ENCODE data around the gene GAD2.
"Not testable (repeated sequence)": the region's sequence is repeated elsewhere in the genome, so short reads cannot be mapped to it uniquely, and the experiment has no call there.

GAD2 gene

GRCh38 chr10:26318672-26319071, 102.1 kb downstream of the GAD2 start:
- DNase-seq (ENCODE audit: low spot score) = no peak

DNA sequence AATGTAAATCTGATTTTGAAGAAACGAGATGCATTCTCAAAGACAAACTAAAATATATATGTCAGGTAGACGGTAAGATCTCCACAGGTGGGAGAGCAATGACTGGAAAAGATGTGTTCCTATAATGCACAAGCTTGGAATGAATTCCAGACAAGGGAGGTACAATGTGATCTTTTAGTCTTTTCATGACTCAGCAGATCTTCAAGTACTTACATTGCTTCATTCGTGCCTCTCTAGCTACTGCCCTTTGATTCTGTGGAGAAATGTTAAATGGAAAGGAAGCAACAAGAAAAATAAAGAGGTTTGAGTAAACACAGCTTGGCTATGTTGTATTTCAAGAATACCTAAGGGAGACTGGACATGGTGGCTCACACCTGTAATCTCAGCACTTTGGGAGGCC, 106.6 kb downstream of the GAD2 start:
- DNase-seq (ENCODE audit: low spot score) = no peak

DNA sequence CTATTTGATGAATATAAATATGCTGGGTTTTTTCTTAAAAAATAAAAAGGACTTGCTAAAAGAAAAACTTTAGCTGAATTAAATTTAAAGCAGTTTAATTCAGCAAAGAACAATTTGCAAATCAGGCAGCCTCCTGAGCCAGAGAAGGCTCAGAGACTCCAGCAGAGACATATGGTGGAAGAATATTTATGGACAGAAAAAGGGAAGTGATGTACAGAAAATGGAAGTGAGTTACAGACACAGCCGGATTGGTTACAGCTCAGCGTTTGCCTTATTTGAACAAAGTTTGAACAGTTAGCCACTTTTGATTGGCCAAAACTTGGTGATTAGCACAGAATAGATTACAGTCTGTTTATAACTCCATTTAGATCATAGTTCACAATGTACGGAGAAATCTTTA, 110.3 kb downstream of the GAD2 start:
- DNase-seq (ENCODE audit: low spot score) = no peak

GRCh38 chr10:26327811-26328210, 111.2 kb downstream of the GAD2 start:
- DNase-seq (ENCODE audit: low spot score) = no peak

DNA sequence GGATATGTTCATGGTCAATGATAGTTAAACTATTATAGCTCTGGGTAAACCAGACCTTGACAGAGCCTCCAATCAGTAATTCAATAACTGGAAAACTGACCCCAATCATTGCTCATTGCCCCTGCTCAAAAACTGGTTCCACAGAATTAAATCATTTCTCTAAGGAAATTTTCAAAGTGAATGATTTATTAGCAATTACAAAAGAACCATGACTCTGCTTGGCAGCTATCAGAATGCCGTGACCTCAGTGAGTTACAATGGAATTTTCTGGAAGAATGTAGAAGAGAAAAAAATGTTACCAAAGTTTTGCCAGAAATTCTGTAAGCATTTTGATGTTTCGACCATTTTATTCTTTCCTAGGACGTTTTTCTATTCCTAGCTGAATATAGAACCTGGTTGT, 114.8 kb downstream of the GAD2 start:
- no peak for DNase-seq (ENCODE audit: low spot score)

GRCh38 chr10:26334232-26334931, 117.8 kb downstream of the GAD2 start:
- no peak for DNase-seq (ENCODE audit: low spot score)

GRCh38 chr10:26334932-26335573, 118.5 kb downstream of the GAD2 start:
- DNase-seq (ENCODE audit: low spot score) = peak; percentile 26

DNA sequence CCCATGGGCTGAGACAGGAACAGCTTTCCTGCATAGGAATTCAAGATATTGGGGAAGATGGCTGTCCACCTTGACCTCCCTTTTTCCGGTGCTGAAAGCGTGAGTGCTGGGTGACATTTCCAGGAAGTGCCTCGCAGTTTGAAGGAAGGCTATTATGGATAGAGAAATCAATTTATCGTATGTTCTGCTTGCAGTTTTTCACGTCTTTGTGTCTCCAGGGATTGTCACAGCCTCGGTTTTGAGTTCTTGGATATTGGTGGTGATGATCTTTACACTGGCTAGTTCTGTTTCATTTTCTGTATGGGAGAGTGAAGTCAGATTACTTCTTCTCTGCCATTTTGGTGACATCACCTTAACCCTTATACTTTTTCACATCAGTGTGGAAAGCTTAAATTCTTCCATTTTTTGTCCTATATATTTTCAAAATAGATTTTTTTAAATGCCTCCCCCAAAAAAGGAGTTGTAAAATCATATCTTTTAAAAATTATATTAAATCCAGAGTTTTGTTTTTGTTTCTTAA, 119.1 kb downstream of the GAD2 start:
- no peak for DNase-seq (ENCODE audit: low spot score)

DNA sequence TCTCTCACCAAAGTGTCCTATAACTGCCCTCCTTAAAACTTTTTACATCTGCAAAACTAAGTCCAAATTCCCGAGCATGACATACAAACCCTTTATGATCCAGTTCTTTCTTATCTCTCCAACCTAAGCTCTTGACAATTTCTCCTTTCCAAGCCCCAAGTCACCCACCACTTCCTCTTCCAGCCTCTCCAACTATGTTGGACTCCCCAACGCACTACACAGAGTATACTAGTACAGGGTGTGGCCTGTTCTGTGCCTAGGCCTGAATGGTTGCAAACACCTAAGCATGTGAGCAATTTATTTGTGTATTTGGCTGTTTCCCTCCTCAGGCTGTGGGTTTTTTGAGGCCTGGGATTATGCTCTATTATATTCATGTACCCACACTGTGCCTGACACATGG, 120.4 kb downstream of the GAD2 start:
- no peak for DNase-seq (ENCODE audit: low spot score)

DNA sequence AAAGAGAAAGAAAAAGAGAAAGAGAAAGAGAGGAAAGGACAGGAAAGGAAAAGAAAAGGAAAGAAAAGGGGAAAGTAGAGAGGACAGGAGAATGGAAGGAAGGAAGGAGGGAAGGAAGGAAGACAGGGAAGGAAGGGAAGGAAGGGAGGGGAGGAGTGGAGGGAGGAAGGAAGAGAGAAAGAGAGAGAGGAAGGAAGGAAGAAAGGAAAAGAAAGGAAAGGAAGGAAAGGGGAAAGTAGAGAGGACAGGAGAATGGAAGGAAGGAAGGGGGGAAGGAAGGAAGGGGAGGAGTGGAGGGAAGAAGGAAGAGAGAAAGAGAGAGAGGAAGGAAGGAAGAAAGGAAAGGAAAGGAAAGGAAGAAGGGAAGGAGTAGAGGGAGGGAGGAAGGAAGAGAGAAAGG, 125.1 kb downstream of the GAD2 start:
- DNase-seq (ENCODE audit: low spot score) = no peak

- not testable (repeated sequence) for DNase-seq (ENCODE audit: low spot score)
These were observed 132.3 kb downstream of the GAD2 start for GRCh38 chr10:26348821-26349417.

Measured in globus pallidus (tissue), 1 donor.